Measurements from ENCODE around the gene HOMEZ.

The HOMEZ gene

GRCh38 chr14:23302290-23303225 lies 16.6 kb upstream of the HOMEZ start, which contains the start of gene PPP1R3E (continued):
- TF ChIP-seq PRDM4 (tag by site-specific recombination; IDR thresholded peaks at IDR 0.05), result no peak
- no peak for TF ChIP-seq ZNF132 (tag by site-specific recombination; IDR thresholded peaks at IDR 0.05; ENCODE audit: borderline replicate concordance)
- TF ChIP-seq ZBTB8A (tag by site-specific recombination; IDR thresholded peaks at IDR 0.05), result peak; percentile 34
- peak; percentile 43; the same call in 1 of the 2 replicates for TF ChIP-seq ZNF398 (tag by site-specific recombination; IDR thresholded peaks at IDR 0.05)

GRCh38 chr14:23301969-23302289 lies 16.0 kb upstream of the HOMEZ start:
- H3K9me3 ChIP-seq (ENCODE audit: control insufficient read depth, insufficient read depth, low read depth, low read length), result no peaks in the 10 kb centered on the region
- H3K4me1 ChIP-seq (ENCODE audit: control insufficient read depth, insufficient read depth, low read length), result peaks cover 13% of the 10 kb centered on the region; the same call in 1 of the 2 replicates
- H3K36me3 ChIP-seq (ENCODE audit: control insufficient read depth in 2 of 2, insufficient read depth in 1 of 2, low read length in 2 of 2), result peaks cover 4 to 23% of the 10 kb centered on the region in 2 experiments
- ChIA-PET CTCF (interaction anchor here (0.6 to 3.3 kb wide), 5 partner anchors 19 to 258 kb away, joined by 3 to 12 read pairs (median 4); partner anchors contain the start of gene PABPN1), POLR2A (interaction anchor here (0.6 to 8.1 kb wide), 9 partner anchors 8 to 295 kb away, joined by 3 to 170 read pairs (median 5); partner anchors contain the start of genes HOMEZ and PABPN1)
- H3K4me3 ChIP-seq (ENCODE audit: low read depth, low read length), result peak overlapping the region; percentile 59
- peak overlapping the region; percentile 97 for H3K27ac ChIP-seq (ENCODE audit: extremely low read depth, low read depth, low read length)
- peak; percentile 96 for TF ChIP-seq ZBTB7A (tag by site-specific recombination; IDR thresholded peaks at IDR 0.05; ENCODE audit: low read depth)
- TF ChIP-seq OVOL3 (tag by site-specific recombination; IDR thresholded peaks at IDR 0.05), result 0 out of 2 replicates have a peak, but pooled peaks have one; percentile 49
- TF ChIP-seq ZFP69B (tag by site-specific recombination; IDR thresholded peaks at IDR 0.05), result peak; percentile 35; the same call in 1 of the 2 replicates
- peak; percentile 81 for TF ChIP-seq ZFHX2 (tag by site-specific recombination; conservative IDR thresholded peaks at IDR 0.05)
- 0 out of 2 replicates have a peak, but pooled peaks have one; percentile 21 for TF ChIP-seq GLI4 (tag by site-specific recombination; IDR thresholded peaks at IDR 0.05)
- no peak for TF ChIP-seq ZNF830 (tag by site-specific recombination; IDR thresholded peaks at IDR 0.05; ENCODE audit: low read depth)
- TF ChIP-seq ZNF2 (tag by site-specific recombination; IDR thresholded peaks at IDR 0.05), result peak; percentile 88
- TF ChIP-seq ZNF629 (tag by site-specific recombination; IDR thresholded peaks at IDR 0.05), result peak; percentile 8; the same call in 1 of the 2 replicates
- peak; percentile 84 for TF ChIP-seq ZSCAN5A (tag by site-specific recombination; IDR thresholded peaks at IDR 0.05)
- TF ChIP-seq ZNF133 (tag by site-specific recombination; IDR thresholded peaks at IDR 0.05), result no peak
- no peak for TF ChIP-seq ZNF518A (tag by site-specific recombination; conservative IDR thresholded peaks at IDR 0.05; ENCODE audit: low read depth)
- no peak for TF ChIP-seq ZNF654 (tag by site-specific recombination; IDR thresholded peaks at IDR 0.05; ENCODE audit: low read depth)
- no peak for TF ChIP-seq REST (tag by site-specific recombination; IDR thresholded peaks at IDR 0.05)
- TF ChIP-seq ZNF37A (tag by site-specific recombination; IDR thresholded peaks at IDR 0.05), result no peak
- 0 out of 2 replicates have a peak, but pooled peaks have one; percentile 46 for TF ChIP-seq ZNF391 (tag by site-specific recombination; IDR thresholded peaks at IDR 0.05; ENCODE audit: borderline replicate concordance, low read depth)
- TF ChIP-seq ZNF324 (tag by site-specific recombination; IDR thresholded peaks at IDR 0.05), result peak; percentile 88
